ENCODE measurements around the gene SKIC8. TPM values are rescaled to one million over a fixed set of nuclear protein-coding genes. Genes with fewer than 3 reads are reported as not detected.

Gene SKIC8
- total and polyA plus RNA-seq, 5 experiments from 2014 or later: 45.3 to 117 (median 98.8) TPM

DNA sequence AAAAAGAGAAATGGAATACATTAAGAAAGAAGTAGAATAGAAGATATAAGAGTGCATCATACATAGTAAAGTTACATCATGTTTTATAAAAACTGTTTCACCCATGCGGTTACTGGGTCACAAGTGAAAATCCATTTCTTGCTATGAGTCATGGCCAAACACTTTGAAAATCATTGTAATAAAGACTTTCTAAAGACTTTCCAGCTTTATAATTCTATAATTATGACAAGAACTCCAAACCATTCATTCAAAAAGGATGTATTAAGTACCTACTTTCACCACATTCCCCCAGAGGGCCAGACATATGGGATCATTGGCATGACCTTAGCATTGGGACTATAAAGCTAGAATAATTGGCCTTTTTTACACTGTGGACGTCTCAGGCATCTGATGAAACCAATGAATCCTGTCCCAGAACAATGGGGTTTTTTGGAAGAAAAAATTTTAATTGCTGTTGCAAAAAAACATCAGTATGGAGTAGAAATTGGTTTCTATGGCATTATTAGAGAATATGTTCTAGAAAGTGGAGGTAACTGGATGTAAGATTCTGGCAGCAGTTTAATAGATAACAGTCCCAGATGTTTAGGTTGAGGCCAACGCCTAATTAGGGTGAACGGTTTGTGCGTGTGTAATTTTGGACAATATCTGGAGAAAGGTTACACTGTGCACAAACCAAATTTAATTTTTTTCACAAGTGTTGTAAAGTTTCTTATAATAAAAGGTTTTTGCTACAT lies 3.3 kb upstream of the SKIC8 start:
- Mint-ChIP-seq H3K4me1 (peaks cover 9 to 22% (median 19%) of the 10 kb centered on the region in 4 donors), H3K4me3 (no peak overlapping the region), H3K9me3 (no peaks in the 10 kb centered on the region), H3K27ac (no peak overlapping the region), H3K27me3 (peaks cover 0 to 12% (median under 1%) of the 10 kb centered on the region in 5 donors), H3K36me3 (no peaks in the 10 kb centered on the region)
- DNase-seq (no peak), ATAC-seq (no peak)
- POLR2A ChIA-PET: interaction anchor here (0.6 kb wide), 1 partner anchor 109 kb away, joined by 4 read pairs; no protein-coding TSS in a partner anchor

DNA sequence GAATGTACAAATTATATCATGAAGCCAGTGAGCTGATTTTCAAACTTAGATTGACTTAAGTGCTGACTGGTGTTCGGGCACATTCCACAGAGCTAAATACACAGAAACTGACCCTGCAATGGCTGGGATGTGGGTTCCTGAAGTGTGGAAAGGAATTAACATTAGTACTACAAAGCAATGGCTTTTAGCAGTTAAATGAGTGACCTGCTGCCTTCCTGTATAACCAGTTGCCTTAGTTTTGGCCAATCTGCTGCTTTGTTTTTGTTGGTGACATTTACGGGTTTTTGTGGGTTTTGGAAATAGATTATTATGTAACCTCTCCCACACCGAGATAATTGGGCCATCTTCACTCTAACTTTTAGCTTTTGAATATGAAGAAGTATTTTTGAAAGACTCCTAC lies 2.4 kb upstream of the SKIC8 start:
- Mint-ChIP-seq H3K9me3 (no peaks in the 10 kb centered on the region), H3K27ac (no peak overlapping the region), H3K4me1 (peaks cover 9 to 30% (median 23%) of the 10 kb centered on the region in 4 donors), H3K36me3 (no peaks in the 10 kb centered on the region), H3K27me3 (peaks cover 0 to 6% (median 0%) of the 10 kb centered on the region in 5 donors), H3K4me3 (peak overlapping the region in 1 of 10 donors; percentile 5)
- ATAC-seq (no peak), DNase-seq (no peak)
- POLR2A ChIA-PET: interaction anchor here (0.9 kb wide), 1 partner anchor 136 kb away, joined by 4 read pairs; the partner anchor contains the start of gene IREB2

DNA sequence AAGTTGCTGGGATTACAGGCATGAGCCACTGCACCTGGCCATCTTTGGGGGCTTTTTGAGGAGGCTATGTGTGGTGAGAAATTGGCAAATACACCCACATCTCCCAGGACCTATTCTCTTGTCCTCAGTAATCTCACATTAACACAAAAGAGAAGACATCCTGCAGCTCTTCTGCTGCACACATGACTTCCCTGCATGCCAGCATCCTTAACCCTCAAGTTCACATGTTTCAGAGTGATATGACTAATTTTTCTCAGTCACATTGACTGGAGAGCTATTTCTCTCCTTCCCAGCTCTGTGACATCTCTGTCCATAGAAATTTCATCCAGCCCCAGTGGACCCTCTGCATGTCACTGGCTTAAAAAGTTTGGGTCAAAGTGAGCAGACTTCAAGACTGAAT lies 1.9 kb upstream of the SKIC8 start:
- Mint-ChIP-seq H3K27ac (peak overlapping the region in 4 of 10 donors; percentile 20 to 63 (median 44)), H3K4me3 (peak overlapping the region in 7 of 10 donors; percentile 1 to 79 (median 8)), H3K27me3 (peaks cover 0 to 5% (median 0%) of the 10 kb centered on the region in 5 donors), H3K36me3 (no peaks in the 10 kb centered on the region), H3K9me3 (no peaks in the 10 kb centered on the region), H3K4me1 (peaks cover 9 to 30% (median 24%) of the 10 kb centered on the region in 4 donors)
- DNase-seq: no peak
- no peak for ATAC-seq
- POLR2A ChIA-PET: interaction anchor here (0.9 kb wide), 1 partner anchor 137 kb away, joined by 4 read pairs; the partner anchor contains the start of gene IREB2

DNA sequence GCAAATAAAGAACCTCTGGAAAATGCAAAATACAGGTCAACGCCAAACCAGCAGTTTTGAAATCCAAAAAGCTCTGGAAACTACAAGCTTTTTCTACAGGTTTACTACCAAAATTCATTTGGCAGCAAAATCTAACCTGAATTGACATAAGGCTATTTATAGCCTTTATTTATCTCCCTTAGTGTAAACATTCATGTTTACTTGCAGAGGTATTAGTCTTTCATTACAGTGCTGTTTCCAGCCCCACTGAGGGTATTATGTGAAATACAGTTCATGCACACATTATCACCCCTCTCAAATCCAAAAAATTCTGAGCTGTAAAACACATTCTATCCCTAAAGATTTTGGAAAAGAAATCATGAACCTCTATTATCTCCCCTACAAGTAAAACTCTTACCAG lies 7.2 kb downstream of the SKIC8 start:
- Mint-ChIP-seq H3K9me3 (no peaks in the 10 kb centered on the region), H3K36me3 (peaks cover 2 to 73% (median 26%) of the 10 kb centered on the region in 3 donors), H3K27me3 (no peaks in the 10 kb centered on the region), H3K4me1 (peaks cover 0 to 11% (median 8%) of the 10 kb centered on the region in 4 donors), H3K4me3 (no peak overlapping the region), H3K27ac (no peak overlapping the region)
- DNase-seq (no peak), ATAC-seq (no peak)
- POLR2A ChIA-PET: interaction anchor here (1.0 to 1.7 kb wide), 2 partner anchors 13 to 146 kb away, joined by 3 to 4 read pairs; partner anchors contain the start of gene IREB2

DNA sequence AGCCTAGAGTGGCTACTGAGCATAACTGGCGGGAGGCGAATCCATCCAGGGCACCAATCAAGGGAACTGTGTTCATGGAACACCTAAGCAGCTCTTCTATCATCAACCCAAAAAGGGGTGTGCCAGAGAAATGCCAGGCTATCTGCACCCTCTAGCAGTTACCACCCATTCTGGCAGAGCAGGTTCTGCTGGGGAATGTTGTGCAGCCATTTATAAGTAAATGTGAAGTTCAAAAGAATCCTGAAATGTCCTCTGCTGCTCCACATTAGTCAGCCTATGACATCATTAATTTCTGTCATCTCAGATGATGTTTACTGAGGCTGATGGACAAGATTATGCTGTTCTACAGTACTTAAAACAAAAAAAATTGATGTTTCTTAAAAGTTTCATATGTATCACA lies 7.7 kb downstream of the SKIC8 start:
- H3K27me3 Mint-ChIP-seq: no peaks in the 10 kb centered on the region
- peaks cover 4 to 79% (median 26%) of the 10 kb centered on the region in 3 donors for H3K36me3 Mint-ChIP-seq
- H3K4me1 Mint-ChIP-seq: peaks cover 0 to 11% (median 4%) of the 10 kb centered on the region in 4 donors

DNA sequence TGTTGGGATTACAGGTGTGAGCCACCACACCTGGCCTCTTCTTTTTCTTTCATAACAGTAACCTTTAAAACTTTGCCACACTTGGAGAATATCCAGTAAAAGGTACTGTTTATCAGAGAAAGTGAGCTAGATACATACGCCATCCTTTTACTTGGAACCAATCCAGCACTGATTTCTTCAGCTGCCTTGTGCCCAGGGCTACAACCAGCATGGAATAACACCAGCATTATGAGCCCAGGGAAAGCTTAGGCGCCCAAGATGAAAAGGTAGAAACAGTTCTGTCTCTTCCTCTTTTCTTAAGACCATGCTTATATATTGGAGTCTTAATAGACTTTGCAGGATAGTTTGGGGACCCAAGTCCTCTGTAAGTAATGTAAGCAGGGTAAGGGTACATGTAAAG lies 8.4 kb downstream of the SKIC8 start:
- Mint-ChIP-seq H3K9me3 (no peaks in the 10 kb centered on the region), H3K36me3 (peaks cover 4 to 85% (median 26%) of the 10 kb centered on the region in 3 donors), H3K4me1 (peaks cover 0 to 11% (median 5%) of the 10 kb centered on the region in 4 donors), H3K4me3 (no peak overlapping the region), H3K27me3 (no peaks in the 10 kb centered on the region), H3K27ac (no peak overlapping the region)
- ATAC-seq: no peak
- POLR2A ChIA-PET: interaction anchor here (1.0 to 1.3 kb wide), 3 partner anchors 27 to 147 kb away, joined by 3 to 5 read pairs (median 4); partner anchors contain the start of genes DNAJA4 and IREB2
- DNase-seq: no peak

More for the DNA sequence above, 7.7 kb downstream of the SKIC8 start:
- POLR2A ChIA-PET: interaction anchor here (1.2 kb wide), 1 partner anchor 146 kb away, joined by 5 read pairs; the partner anchor contains the start of gene IREB2
- DNase-seq (no peak), ATAC-seq (no peak)
- Mint-ChIP-seq H3K27ac (no peak overlapping the region), H3K4me3 (no peak overlapping the region), H3K9me3 (no peaks in the 10 kb centered on the region)

DNA sequence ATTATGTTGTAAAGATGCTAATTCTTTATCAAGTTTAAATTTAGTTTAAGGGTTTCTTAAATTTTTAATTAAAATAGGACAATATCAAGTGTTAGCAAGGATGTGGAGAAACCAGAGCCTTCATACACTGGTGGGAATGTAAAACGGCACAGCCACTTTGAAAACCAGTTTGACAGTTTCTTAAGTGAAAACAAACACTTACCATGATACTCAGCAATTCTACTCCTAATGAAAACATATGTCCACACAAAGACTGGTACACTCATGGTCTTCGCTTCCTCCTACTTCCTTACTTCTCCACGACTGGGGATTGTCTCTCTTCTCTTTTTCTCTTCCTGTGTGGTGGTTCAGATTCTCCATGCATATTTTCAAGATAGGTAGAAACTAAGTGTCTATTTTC lies 9.2 kb downstream of the SKIC8 start:
- Mint-ChIP-seq H3K4me3 (no peak overlapping the region), H3K27me3 (no peaks in the 10 kb centered on the region), H3K27ac (no peak overlapping the region), H3K36me3 (peaks cover 4 to 91% (median 25%) of the 10 kb centered on the region in 3 donors), H3K9me3 (no peaks in the 10 kb centered on the region), H3K4me1 (peaks cover 0 to 11% (median 5%) of the 10 kb centered on the region in 4 donors)
- no peak for DNase-seq
- no peak for ATAC-seq
- POLR2A ChIA-PET: interaction anchor here (1.0 to 1.3 kb wide), 2 partner anchors 26 to 32 kb away, joined by 3 to 4 read pairs; partner anchors contain the start of gene DNAJA4

DNA sequence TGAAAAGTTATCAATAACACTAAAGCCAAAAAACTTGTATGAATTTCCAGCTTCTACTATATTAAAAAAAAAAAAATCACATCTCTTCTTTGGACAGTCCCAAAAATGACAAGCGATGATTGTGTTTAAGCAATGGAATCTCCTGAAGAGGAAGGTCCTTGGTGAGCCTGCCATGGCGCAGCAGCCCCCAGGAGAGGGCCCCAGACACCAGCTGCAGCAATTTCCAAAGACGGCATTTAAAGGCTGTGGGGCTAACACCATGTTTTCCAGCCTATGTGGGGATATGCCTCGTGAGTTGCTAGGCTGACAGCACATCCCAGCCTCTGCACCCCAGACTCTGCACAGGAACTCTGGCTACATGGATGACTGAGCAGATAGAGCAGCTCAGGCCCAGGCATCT lies 14.7 kb downstream of the SKIC8 start:
- Mint-ChIP-seq H3K4me1 (peaks cover 0 to 6% (median 2%) of the 10 kb centered on the region in 4 donors), H3K4me3 (no peak overlapping the region), H3K36me3 (peaks cover 4 to 93% (median 9%) of the 10 kb centered on the region in 3 donors), H3K27me3 (no peaks in the 10 kb centered on the region), H3K9me3 (no peaks in the 10 kb centered on the region), H3K27ac (peak overlapping the region in 2 of 10 donors; percentile 39 to 40)
- ATAC-seq (no peak), DNase-seq (no peak)
- POLR2A ChIA-PET: interaction anchor here (0.6 to 0.7 kb wide), 2 partner anchors 25 to 43 kb away, joined by 3 read pairs; no protein-coding TSS in a partner anchor

DNA sequence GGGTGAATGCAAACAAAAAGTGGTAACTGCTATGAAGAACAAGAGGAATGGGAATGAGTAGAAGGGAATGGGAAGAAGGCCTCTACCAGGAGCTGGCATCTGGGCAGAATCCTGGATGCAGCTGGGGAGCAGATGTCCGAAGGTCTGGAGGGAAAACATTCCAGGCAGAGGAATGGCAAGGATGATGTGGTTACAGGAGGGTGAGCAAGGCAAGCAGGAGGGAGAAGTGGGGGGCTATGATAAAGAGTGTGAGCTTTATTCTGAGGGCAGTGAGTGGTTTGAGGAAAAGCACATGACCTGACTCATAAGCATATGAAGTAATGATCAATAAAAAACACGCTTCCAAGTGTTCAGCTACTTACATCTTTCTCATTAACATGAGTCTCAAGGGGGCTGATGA lies 17.1 kb downstream of the SKIC8 start:
- Mint-ChIP-seq H3K27me3 (no peaks in the 10 kb centered on the region), H3K9me3 (no peaks in the 10 kb centered on the region), H3K4me3 (no peak overlapping the region), H3K27ac (peak overlapping the region in 4 of 10 donors; percentile 11 to 55 (median 18)), H3K4me1 (peaks cover 0 to 8% (median under 1%) of the 10 kb centered on the region in 4 donors), H3K36me3 (peaks cover 2 to 90% (median 5%) of the 10 kb centered on the region in 3 donors)
- no peak for ATAC-seq
- POLR2A ChIA-PET: interaction anchor here (1.4 kb wide), 1 partner anchor 12 kb away, joined by 5 read pairs; no protein-coding TSS in a partner anchor
- no peak for DNase-seq

DNA sequence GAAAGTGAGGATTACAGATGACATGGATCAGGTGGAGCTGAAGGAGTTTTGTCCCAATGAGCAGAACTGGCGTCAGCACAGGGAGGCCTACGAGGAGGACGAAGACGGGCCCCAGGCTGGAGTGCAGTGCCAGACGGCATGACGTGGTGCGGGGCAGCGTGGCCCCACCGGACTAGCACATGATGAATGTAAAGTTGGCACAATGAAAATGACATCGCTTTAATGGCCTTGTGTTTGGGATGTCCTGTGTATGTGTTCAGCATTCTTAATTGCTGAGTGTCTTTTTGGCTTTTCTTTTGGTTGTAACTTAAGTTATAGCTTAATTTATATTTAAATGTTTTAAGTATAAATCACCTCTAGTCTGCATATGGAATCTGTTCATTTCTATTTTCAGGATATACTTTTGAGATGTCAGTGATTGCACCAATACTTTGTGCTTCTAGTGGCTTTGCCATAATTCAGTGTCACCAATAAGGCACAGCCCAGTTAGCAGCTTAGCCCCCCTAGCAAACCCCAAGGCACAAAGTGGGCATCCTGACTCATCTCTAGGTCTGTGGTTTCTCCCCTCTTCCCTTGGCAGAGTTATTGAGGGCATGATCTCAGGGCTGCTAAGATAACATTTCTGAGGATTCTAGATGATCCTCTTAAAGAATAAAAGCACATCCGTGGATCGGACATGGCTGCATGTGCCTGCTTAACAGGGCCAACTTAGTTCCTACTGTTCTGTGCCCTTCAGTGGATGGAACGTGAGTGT lies 18.9 kb downstream of the SKIC8 start:
- H3K4me1 Mint-ChIP-seq: peaks cover 0 to 6% (median 0%) of the 10 kb centered on the region in 4 donors
- H3K9me3 Mint-ChIP-seq: no peaks in the 10 kb centered on the region
- no peak overlapping the region for H3K4me3 Mint-ChIP-seq
- H3K27me3 Mint-ChIP-seq: no peaks in the 10 kb centered on the region
- ATAC-seq: no peak
- H3K27ac Mint-ChIP-seq: peak overlapping the region in 2 of 10 donors; percentile 9 to 43
- H3K36me3 Mint-ChIP-seq: peaks cover 0 to 82% (median 5%) of the 10 kb centered on the region in 3 donors
- POLR2A ChIA-PET: interaction anchor here (1.8 kb wide), 1 partner anchor 19 kb away, joined by 6 read pairs; the partner anchor contains the start of gene SKIC8
- DNase-seq: no peak

DNA sequence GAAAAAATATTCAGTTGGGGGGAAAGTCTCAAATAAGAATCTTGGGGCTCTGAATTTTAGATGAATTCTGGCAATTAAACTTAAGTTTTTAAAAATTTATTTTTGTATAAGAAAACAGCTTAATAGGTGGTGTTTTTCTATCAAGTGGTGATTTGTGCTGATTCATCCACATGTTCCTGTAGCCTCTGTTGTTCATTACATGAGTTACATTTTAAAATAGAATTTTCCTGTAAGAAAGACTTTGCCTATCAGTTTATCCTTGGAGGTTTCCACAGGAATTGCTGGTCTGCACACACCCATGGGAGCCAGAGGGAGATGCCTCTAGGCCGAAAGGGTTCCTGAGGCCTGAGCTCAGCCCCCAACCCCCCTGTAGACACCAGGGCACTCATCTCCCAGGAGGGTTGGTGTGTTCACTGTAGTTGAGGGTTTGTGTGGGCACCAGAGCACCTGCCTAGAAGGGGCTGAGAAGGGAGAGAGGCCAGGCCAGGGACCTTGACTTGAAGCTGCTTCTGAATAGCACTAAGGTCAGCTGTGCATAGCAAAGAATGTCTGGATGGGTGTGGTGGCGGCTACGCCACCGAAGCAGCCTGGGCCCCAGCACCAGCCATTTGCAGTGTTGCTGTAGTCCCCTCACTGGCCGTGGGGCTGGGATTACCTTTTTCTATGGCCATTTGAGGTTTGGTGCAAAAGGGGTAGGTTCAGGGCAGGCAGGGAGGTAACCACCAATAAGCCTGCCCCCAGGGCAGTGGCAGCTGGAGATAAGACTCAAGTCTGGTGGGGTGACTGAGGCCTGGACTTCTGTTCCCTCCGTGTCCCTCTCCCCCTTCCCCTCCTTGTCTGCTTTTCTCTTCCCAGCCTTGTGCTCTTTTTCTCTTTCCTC lies 23.1 kb downstream of the SKIC8 start:
- ATAC-seq: no peak
- Mint-ChIP-seq H3K36me3 (peaks cover 0 to 82% (median 8%) of the 10 kb centered on the region in 3 donors), H3K4me3 (no peak overlapping the region), H3K27me3 (no peaks in the 10 kb centered on the region), H3K4me1 (peaks cover 0 to 4% (median 0%) of the 10 kb centered on the region in 4 donors), H3K27ac (peak overlapping the region in 4 of 10 donors; percentile 13 to 53 (median 48)), H3K9me3 (no peaks in the 10 kb centered on the region)
- no peak for DNase-seq
- POLR2A ChIA-PET: interaction anchor here (2.9 kb wide), 1 partner anchor 11 kb away, joined by 8 read pairs; the partner anchor contains the start of gene DNAJA4
